GM23338 (cell line): ENCODE results near the gene POU3F3. TPM values are rescaled to one million over a fixed set of nuclear protein-coding genes. Genes with fewer than 3 reads are reported as not detected.

ENCODE experiments used
- ATAC-seq: fragments of 200-7000 bp; cut with Tn5 transposase; 3 replicates; pipeline ENCODE4 v1.9.1; 2020
- DNase-seq: peaks from one replicate; pipeline ENCODE4 v3.0.0-alpha.2; 2015; ENCODE audit warnings: low spot score
- H2AFZ ChIP-seq: fragments of 200-600 bp; sonication (generic); 2 replicates; pipeline ENCODE4 v1.8.0; 2016; ENCODE audit warnings: antibody characterized with exemption, mild to moderate bottlenecking, moderate library complexity
- H3F3A ChIP-seq: fragments of 200-600 bp; sonication (generic); replicated peaks from 2 replicates; pipeline ENCODE4 v1.8.0; 2017; ENCODE audit warnings: antibody characterized with exemption, mixed run types, low read depth
- H3K27ac ChIP-seq: fragments of 200-600 bp; sonication (generic); 2 replicates; pipeline ENCODE4 v1.6.1; 2016; ENCODE audit warnings: low read depth
- H3K27me3 ChIP-seq: fragments of 200-600 bp; sonication (generic); 2 replicates; pipeline ENCODE4 v1.8.0; 2016; ENCODE audit warnings: mild to moderate bottlenecking, mixed run types, moderate library complexity; ENCODE audit not compliant: insufficient read depth
- H3K36me3 ChIP-seq: fragments of 200-600 bp; sonication (generic); 2 replicates; pipeline ENCODE4 v1.8.0; 2016; ENCODE audit warnings: mild to moderate bottlenecking; ENCODE audit not compliant: insufficient read depth
- H3K4me1 ChIP-seq: fragments of 200-600 bp; sonication (generic); 2 replicates; pipeline ENCODE4 v1.8.0; 2016; ENCODE audit warnings: mild to moderate bottlenecking, moderate library complexity; ENCODE audit not compliant: insufficient read depth
- H3K4me2 ChIP-seq: fragments of 200-600 bp; sonication (generic); 2 replicates; pipeline ENCODE4 v1.7.1; 2017; ENCODE audit warnings: mixed run types
- H3K4me3 ChIP-seq: fragments of 200-600 bp; sonication (generic); 2 replicates; pipeline ENCODE4 v1.6.1; 2016; ENCODE audit warnings: mixed run types
- H3K79me2 ChIP-seq: fragments of 200-600 bp; sonication (generic); replicated peaks from 2 replicates; pipeline ENCODE4 v1.8.0; 2017; ENCODE audit warnings: mild to moderate bottlenecking; ENCODE audit not compliant: insufficient read depth
- H3K9me2 ChIP-seq: fragments of 200-600 bp; sonication (generic); 2 replicates; pipeline ENCODE4 v1.8.0; 2017; ENCODE audit not compliant: insufficient read depth
- H4K20me1 ChIP-seq: fragments of 200-600 bp; sonication (generic); replicated peaks from 2 replicates; pipeline ENCODE4 v1.8.0; 2017; ENCODE audit warnings: mild to moderate bottlenecking; ENCODE audit not compliant: insufficient read depth
- H3K27ac Mint-ChIP-seq: 2 replicates; pipeline ENCODE4 v1.8.0; 2020; ENCODE audit warnings: inconsistent platforms, mild to moderate bottlenecking, moderate library complexity, mixed read lengths
- H3K27me3 Mint-ChIP-seq: 3 replicates; pipeline ENCODE4 v1.8.0; 2022; ENCODE audit warnings: low read depth, mild to moderate bottlenecking, moderate library complexity, mixed read lengths, inconsistent platforms; ENCODE audit not compliant: insufficient read depth, poor library complexity
- H3K36me3 Mint-ChIP-seq: 3 replicates; pipeline ENCODE4 v1.8.0; 2021; ENCODE audit warnings: low read depth, mild to moderate bottlenecking, inconsistent platforms, moderate library complexity, mixed read lengths
- H3K4me1 Mint-ChIP-seq: 3 replicates; pipeline ENCODE4 v1.8.0; 2020; ENCODE audit warnings: mild to moderate bottlenecking, inconsistent platforms, mixed read lengths
- H3K4me3 Mint-ChIP-seq: 3 replicates; pipeline ENCODE4 v1.8.0; 2021; ENCODE audit warnings: moderate library complexity, mild to moderate bottlenecking, inconsistent platforms, mixed read lengths
- H3K9me3 Mint-ChIP-seq: 3 replicates; pipeline ENCODE4 v1.8.0; 2020; ENCODE audit warnings: moderate library complexity, mild to moderate bottlenecking, inconsistent platforms, mixed read lengths
- CREB1 ChIP-seq: fragments of 250-450 bp; sonication (Bioruptor Pico); IDR thresholded peaks from 2 replicates; pipeline ENCODE4 v1.5.0; 2020; ENCODE audit warnings: low read depth, mild to moderate bottlenecking, moderate library complexity
- EZH2 ChIP-seq: fragments of 200-600 bp; sonication (generic); IDR thresholded peaks from one replicate; pipeline ENCODE4 v1.8.0; 2017; ENCODE audit warnings: antibody characterized with exemption, mild to moderate bottlenecking, low read depth; ENCODE audit not compliant: unreplicated experiment
- EZH2phosphoT487 ChIP-seq: fragments of 200-600 bp; sonication (generic); IDR thresholded peaks from one replicate; pipeline ENCODE4 v1.8.1; 2018; ENCODE audit warnings: antibody characterized with exemption; ENCODE audit not compliant: unreplicated experiment
- JUNB ChIP-seq: IDR thresholded peaks from one replicate; pipeline ENCODE4 v1.6.1; 2016; ENCODE audit warnings: antibody characterized with exemption; ENCODE audit not compliant: unreplicated experiment
- NANOG ChIP-seq: IDR thresholded peaks from 2 replicates; pipeline ENCODE4 v1.6.1; 2016; ENCODE audit warnings: antibody characterized with exemption, borderline replicate concordance
- POLR2AphosphoS5 ChIP-seq: IDR thresholded peaks from 2 replicates; pipeline ENCODE4 v1.6.1; 2016; ENCODE audit warnings: antibody characterized with exemption, low read depth
- STAT1 ChIP-seq: IDR thresholded peaks from one replicate; pipeline ENCODE4 v1.6.1; 2016; ENCODE audit warnings: antibody characterized with exemption; ENCODE audit not compliant: unreplicated experiment
- ZNF114 ChIP-seq: fragments of 250-450 bp; sonication (Bioruptor Pico); IDR thresholded peaks from 2 replicates; pipeline ENCODE4 v1.5.0; 2020; ENCODE audit warnings: mild to moderate bottlenecking, moderate library complexity
- ZNF331 ChIP-seq: fragments of 250-450 bp; sonication (Bioruptor Pico); IDR thresholded peaks from 2 replicates; pipeline ENCODE4 v1.5.0; 2020; ENCODE audit warnings: low read depth, mild to moderate bottlenecking, moderate library complexity
- polyA plus RNA-seq: library from polyadenylated mRNA; unstranded; fragments of >200 nt; fragmentation: Nextera tagmentation; extraction: Ambion mirVana; gene quantifications from 2 replicates; pipeline ENCODE4 v1.2.1, GENCODE V29; 2016
- total RNA-seq: library from RNA; depleted of rRNA; stranded (reverse); fragments of >200 nt; shearing (Covaris generic); gene quantifications from 2 replicates; pipeline ENCODE4 v1.2.3, GENCODE V29; 2014
- TF ChIP-seq, protein P1 (sequence below): IDR thresholded peaks from 2 replicates; pipeline ENCODE4 v1.6.1; 2016; ENCODE audit warnings: antibody characterized with exemption
- TF ChIP-seq, protein P2 (sequence below), 2 experiments: fragments of 200-600 bp in 1 of 2; sonication (generic) in 1 of 2; conservative IDR thresholded peaks; 2 replicates each; pipeline versions ENCODE4 v1.5.1 to v1.6.1; 2016 to 2017; ENCODE audit warnings: antibody characterized with exemption in 2 of 2, low read depth in 2 of 2, mild to moderate bottlenecking in 2 of 2, moderate library complexity in 1 of 2
- TF ChIP-seq, protein P3 (sequence below): fragments of 250-450 bp; sonication (Bioruptor Pico); IDR thresholded peaks from 2 replicates; pipeline ENCODE4 v1.5.0; 2020; ENCODE audit warnings: mild to moderate bottlenecking, moderate library complexity
- TF ChIP-seq, protein P4 (sequence below): IDR thresholded peaks from one replicate; pipeline ENCODE4 v1.6.1; 2018; ENCODE audit warnings: antibody characterized with exemption; ENCODE audit not compliant: unreplicated experiment

Gene POU3F3
- total and polyA plus RNA-seq, 2 experiments from 2014 or later: 0.06 to 0.24 TPM

DNA sequence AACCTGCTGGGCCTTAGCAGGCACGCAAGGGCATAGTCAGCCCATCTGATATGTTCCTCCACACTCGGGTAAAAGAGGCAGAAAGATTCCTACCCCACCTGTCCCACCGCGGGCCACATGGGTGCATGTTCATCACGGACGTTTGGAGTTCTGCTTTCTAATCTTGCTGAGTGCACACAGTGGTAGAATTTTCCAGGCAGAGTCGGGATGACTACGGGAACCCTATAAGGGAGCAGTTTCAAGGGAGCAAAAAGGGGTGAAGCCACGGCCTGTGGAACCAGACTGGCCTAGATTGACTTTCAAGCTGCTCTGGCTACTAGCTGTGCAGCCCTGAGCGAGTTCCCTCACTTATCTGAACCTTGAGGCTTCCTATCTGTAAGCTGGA is 36.8 kb downstream of the POU3F3 start:
- H3K79me2 ChIP-seq: no peaks in the 10 kb centered on the region
- H3F3A ChIP-seq: no peaks in the 10 kb centered on the region
- H3K36me3 ChIP-seq: no peaks in the 10 kb centered on the region
- no peaks in the 10 kb centered on the region for H3K27me3 ChIP-seq
- H3K4me3 ChIP-seq: no peak overlapping the region
- H3K9me2 ChIP-seq: peaks cover 11% of the 10 kb centered on the region
- Mint-ChIP-seq H3K27ac (no peak overlapping the region), H3K4me1 (peaks cover 12% of the 10 kb centered on the region), H3K9me3 (no peaks in the 10 kb centered on the region), H3K36me3 (no peaks in the 10 kb centered on the region), H3K27me3 (peaks cover 7% of the 10 kb centered on the region), H3K4me3 (no peak overlapping the region)
- no peak overlapping the region for H3K27ac ChIP-seq
- H3K4me2 ChIP-seq: no peak overlapping the region
- DNase-seq (no peak), ATAC-seq (no peak)
- no peak for TF ChIP-seq ZNF331 (CRISPR knock-in tag)
- TF ChIP-seq POLR2AphosphoS5: no peak
- no peak for TF ChIP-seq STAT1
- TF ChIP-seq, protein P1, sequence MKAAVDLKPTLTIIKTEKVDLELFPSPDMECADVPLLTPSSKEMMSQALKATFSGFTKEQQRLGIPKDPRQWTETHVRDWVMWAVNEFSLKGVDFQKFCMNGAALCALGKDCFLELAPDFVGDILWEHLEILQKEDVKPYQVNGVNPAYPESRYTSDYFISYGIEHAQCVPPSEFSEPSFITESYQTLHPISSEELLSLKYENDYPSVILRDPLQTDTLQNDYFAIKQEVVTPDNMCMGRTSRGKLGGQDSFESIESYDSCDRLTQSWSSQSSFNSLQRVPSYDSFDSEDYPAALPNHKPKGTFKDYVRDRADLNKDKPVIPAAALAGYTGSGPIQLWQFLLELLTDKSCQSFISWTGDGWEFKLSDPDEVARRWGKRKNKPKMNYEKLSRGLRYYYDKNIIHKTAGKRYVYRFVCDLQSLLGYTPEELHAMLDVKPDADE: no peak
- no peak for TF ChIP-seq NANOG
- TF ChIP-seq, protein P2, sequence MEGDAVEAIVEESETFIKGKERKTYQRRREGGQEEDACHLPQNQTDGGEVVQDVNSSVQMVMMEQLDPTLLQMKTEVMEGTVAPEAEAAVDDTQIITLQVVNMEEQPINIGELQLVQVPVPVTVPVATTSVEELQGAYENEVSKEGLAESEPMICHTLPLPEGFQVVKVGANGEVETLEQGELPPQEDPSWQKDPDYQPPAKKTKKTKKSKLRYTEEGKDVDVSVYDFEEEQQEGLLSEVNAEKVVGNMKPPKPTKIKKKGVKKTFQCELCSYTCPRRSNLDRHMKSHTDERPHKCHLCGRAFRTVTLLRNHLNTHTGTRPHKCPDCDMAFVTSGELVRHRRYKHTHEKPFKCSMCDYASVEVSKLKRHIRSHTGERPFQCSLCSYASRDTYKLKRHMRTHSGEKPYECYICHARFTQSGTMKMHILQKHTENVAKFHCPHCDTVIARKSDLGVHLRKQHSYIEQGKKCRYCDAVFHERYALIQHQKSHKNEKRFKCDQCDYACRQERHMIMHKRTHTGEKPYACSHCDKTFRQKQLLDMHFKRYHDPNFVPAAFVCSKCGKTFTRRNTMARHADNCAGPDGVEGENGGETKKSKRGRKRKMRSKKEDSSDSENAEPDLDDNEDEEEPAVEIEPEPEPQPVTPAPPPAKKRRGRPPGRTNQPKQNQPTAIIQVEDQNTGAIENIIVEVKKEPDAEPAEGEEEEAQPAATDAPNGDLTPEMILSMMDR (conservative IDR thresholded peaks at IDR 0.05; ENCODE audit: low read depth in 2 of 2): no peak
- no peak for TF ChIP-seq EZH2
- TF ChIP-seq JUNB: no peak
- no peak for TF ChIP-seq EZH2phosphoT487
- no peak for TF ChIP-seq CREB1 (CRISPR knock-in tag)
- TF ChIP-seq, protein P3, sequence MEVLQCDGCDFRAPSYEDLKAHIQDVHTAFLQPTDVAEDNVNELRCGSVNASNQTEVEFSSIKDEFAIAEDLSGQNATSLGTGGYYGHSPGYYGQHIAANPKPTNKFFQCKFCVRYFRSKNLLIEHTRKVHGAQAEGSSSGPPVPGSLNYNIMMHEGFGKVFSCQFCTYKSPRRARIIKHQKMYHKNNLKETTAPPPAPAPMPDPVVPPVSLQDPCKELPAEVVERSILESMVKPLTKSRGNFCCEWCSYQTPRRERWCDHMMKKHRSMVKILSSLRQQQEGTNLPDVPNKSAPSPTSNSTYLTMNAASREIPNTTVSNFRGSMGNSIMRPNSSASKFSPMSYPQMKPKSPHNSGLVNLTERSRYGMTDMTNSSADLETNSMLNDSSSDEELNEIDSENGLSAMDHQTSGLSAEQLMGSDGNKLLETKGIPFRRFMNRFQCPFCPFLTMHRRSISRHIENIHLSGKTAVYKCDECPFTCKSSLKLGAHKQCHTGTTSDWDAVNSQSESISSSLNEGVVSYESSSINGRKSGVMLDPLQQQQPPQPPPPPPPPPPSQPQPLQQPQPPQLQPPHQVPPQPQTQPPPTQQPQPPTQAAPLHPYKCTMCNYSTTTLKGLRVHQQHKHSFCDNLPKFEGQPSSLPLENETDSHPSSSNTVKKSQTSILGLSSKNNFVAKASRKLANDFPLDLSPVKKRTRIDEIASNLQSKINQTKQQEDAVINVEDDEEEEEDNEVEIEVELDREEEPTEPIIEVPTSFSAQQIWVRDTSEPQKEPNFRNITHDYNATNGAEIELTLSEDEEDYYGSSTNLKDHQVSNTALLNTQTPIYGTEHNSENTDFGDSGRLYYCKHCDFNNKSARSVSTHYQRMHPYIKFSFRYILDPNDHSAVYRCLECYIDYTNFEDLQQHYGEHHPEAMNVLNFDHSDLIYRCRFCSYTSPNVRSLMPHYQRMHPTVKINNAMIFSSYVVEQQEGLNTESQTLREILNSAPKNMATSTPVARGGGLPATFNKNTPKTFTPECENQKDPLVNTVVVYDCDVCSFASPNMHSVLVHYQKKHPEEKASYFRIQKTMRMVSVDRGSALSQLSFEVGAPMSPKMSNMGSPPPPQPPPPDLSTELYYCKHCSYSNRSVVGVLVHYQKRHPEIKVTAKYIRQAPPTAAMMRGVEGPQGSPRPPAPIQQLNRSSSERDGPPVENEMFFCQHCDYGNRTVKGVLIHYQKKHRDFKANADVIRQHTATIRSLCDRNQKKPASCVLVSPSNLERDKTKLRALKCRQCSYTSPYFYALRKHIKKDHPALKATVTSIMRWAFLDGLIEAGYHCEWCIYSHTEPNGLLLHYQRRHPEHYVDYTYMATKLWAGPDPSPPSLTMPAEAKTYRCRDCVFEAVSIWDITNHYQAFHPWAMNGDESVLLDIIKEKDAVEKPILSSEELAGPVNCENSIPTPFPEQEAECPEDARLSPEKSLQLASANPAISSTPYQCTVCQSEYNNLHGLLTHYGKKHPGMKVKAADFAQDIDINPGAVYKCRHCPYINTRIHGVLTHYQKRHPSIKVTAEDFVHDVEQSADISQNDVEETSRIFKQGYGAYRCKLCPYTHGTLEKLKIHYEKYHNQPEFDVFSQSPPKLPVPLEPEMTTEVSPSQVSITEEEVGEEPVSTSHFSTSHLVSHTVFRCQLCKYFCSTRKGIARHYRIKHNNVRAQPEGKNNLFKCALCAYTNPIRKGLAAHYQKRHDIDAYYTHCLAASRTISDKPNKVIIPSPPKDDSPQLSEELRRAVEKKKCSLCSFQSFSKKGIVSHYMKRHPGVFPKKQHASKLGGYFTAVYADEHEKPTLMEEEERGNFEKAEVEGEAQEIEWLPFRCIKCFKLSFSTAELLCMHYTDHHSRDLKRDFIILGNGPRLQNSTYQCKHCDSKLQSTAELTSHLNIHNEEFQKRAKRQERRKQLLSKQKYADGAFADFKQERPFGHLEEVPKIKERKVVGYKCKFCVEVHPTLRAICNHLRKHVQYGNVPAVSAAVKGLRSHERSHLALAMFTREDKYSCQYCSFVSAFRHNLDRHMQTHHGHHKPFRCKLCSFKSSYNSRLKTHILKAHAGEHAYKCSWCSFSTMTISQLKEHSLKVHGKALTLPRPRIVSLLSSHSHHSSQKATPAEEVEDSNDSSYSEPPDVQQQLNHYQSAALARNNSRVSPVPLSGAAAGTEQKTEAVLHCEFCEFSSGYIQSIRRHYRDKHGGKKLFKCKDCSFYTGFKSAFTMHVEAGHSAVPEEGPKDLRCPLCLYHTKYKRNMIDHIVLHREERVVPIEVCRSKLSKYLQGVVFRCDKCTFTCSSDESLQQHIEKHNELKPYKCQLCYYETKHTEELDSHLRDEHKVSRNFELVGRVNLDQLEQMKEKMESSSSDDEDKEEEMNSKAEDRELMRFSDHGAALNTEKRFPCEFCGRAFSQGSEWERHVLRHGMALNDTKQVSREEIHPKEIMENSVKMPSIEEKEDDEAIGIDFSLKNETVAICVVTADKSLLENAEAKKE (CRISPR knock-in tag): no peak
- TF ChIP-seq, protein P4, sequence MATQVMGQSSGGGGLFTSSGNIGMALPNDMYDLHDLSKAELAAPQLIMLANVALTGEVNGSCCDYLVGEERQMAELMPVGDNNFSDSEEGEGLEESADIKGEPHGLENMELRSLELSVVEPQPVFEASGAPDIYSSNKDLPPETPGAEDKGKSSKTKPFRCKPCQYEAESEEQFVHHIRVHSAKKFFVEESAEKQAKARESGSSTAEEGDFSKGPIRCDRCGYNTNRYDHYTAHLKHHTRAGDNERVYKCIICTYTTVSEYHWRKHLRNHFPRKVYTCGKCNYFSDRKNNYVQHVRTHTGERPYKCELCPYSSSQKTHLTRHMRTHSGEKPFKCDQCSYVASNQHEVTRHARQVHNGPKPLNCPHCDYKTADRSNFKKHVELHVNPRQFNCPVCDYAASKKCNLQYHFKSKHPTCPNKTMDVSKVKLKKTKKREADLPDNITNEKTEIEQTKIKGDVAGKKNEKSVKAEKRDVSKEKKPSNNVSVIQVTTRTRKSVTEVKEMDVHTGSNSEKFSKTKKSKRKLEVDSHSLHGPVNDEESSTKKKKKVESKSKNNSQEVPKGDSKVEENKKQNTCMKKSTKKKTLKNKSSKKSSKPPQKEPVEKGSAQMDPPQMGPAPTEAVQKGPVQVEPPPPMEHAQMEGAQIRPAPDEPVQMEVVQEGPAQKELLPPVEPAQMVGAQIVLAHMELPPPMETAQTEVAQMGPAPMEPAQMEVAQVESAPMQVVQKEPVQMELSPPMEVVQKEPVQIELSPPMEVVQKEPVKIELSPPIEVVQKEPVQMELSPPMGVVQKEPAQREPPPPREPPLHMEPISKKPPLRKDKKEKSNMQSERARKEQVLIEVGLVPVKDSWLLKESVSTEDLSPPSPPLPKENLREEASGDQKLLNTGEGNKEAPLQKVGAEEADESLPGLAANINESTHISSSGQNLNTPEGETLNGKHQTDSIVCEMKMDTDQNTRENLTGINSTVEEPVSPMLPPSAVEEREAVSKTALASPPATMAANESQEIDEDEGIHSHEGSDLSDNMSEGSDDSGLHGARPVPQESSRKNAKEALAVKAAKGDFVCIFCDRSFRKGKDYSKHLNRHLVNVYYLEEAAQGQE: no peak
- no peak for TF ChIP-seq ZNF114
- peaks cover 18% of the 10 kb centered on the region; the same call in 1 of the 2 replicates for H3K4me1 ChIP-seq
- no peak overlapping the region; the same call in 1 of the 2 replicates for H2AFZ ChIP-seq
- no peaks in the 10 kb centered on the region for H4K20me1 ChIP-seq
